K562 treated with DMSO at 1 percent for 4 hours (cell line): ENCODE data around the gene KRTAP6-2. TPM values are rescaled to one million over a fixed set of nuclear protein-coding genes. Genes with fewer than 3 reads are reported as not detected.

Experiments used
- total RNA-seq: library from RNA; unstranded; fragments of 300-600 nt; gene quantifications from 2 replicates; pipeline ENCODE4 v1.2.3, GENCODE V29; 2022; ENCODE audit not compliant: insufficient read depth

The KRTAP6-2 gene
- not detected in 2 replicates for total RNA-seq

GRCh38 chr21:30598802-30599201, at the start of gene KRTAP6-2:
TSS of gene KRTAP6-2 (minus strand) at chr21:30598902. CDS start at chr21:30598874, 28 bp downstream.

GRCh38 chr21:30642564-30642963, 43.9 kb upstream of the KRTAP6-2 start, which contains the start of gene KRTAP20-3:
TSS of gene KRTAP20-3 (plus strand) at chr21:30642864.

GRCh38 chr21:30634906-30635305, 36.2 kb upstream of the KRTAP6-2 start, which contains the start of gene KRTAP20-2:
TSS of gene KRTAP20-2 (plus strand) at chr21:30635206. CDS start at chr21:30635264, 58 bp downstream.

GRCh38 chr21:30620522-30620921, 21.8 kb upstream of the KRTAP6-2 start, which contains the start of gene KRTAP20-4:
TSS of gene KRTAP20-4 (plus strand) at chr21:30620627.

GRCh38 chr21:30616125-30616524, 17.4 kb upstream of the KRTAP6-2 start, which contains the start of gene KRTAP20-1:
TSS of gene KRTAP20-1 (plus strand) at chr21:30616425. CDS start at chr21:30616455, 30 bp downstream.

GRCh38 chr21:30613836-30614235, 15.1 kb upstream of the KRTAP6-2 start, which contains the start of gene KRTAP6-1:
TSS of gene KRTAP6-1 (minus strand) at chr21:30613930. CDS start at chr21:30613904, 26 bp downstream.

GRCh38 chr21:30600787-30601186, 2.1 kb upstream of the KRTAP6-2 start, which contains the start of gene KRTAP22-1:
TSS of gene KRTAP22-1 (plus strand) at chr21:30601087.

GRCh38 chr21:30592140-30592539, 6.6 kb downstream of the KRTAP6-2 start, which contains the start of gene KRTAP6-3:
TSS of gene KRTAP6-3 (plus strand) at chr21:30592440. CDS start at chr21:30592446, 6 bp downstream.

GRCh38 chr21:30590297-30590696, 8.4 kb downstream of the KRTAP6-2 start, which contains the start of gene KRTAP22-2:
TSS of gene KRTAP22-2 (minus strand) at chr21:30590397.

GRCh38 chr21:30561264-30561895, 37.3 kb downstream of the KRTAP6-2 start, which contains the start of gene KRTAP19-7:
TSS of gene KRTAP19-7 (minus strand) at chr21:30561314. CDS start at chr21:30561289, 25 bp downstream.

Other genes starting within 250 kb of the KRTAP6-2 start
- not detected in 2 replicates for gene KRTAP13-2, start 226.6 kb downstream of the KRTAP6-2 start, total RNA-seq
- gene KRTAP13-1, start 202.9 kb downstream of the KRTAP6-2 start, total RNA-seq, result not detected in 2 replicates
- gene KRTAP13-3, start 173.0 kb downstream of the KRTAP6-2 start, total RNA-seq, result not detected in 2 replicates
- gene KRTAP13-4, start 168.7 kb downstream of the KRTAP6-2 start, total RNA-seq, result not detected in 2 replicates
- not detected in 2 replicates for gene KRTAP15-1, start 158.6 kb downstream of the KRTAP6-2 start, total RNA-seq
- gene KRTAP19-1, start 118.5 kb downstream of the KRTAP6-2 start, total RNA-seq, result not detected in 2 replicates
- gene KRTAP19-2, start 111.5 kb downstream of the KRTAP6-2 start, total RNA-seq, result not detected in 2 replicates
- not detected in 2 replicates for gene KRTAP19-3, start 106.9 kb downstream of the KRTAP6-2 start, total RNA-seq
- not detected in 2 replicates for gene KRTAP19-4, start 101.7 kb downstream of the KRTAP6-2 start, total RNA-seq
- not detected in 2 replicates for gene KRTAP19-5, start 96.8 kb downstream of the KRTAP6-2 start, total RNA-seq
- not detected in 2 replicates for gene KRTAP19-6, start 57.0 kb downstream of the KRTAP6-2 start, total RNA-seq
- not detected in 2 replicates for gene KRTAP19-7, start 37.6 kb downstream of the KRTAP6-2 start, total RNA-seq
- not detected in 2 replicates for gene KRTAP22-2, start 8.5 kb downstream of the KRTAP6-2 start, total RNA-seq
- gene KRTAP6-3, start 6.5 kb downstream of the KRTAP6-2 start, total RNA-seq, result not detected in 2 replicates
- gene KRTAP22-1, start 2.2 kb upstream of the KRTAP6-2 start, total RNA-seq, result not detected in 2 replicates
- not detected in 2 replicates for gene KRTAP6-1, start 15.0 kb upstream of the KRTAP6-2 start, total RNA-seq
- not detected in 2 replicates for gene KRTAP20-1, start 17.5 kb upstream of the KRTAP6-2 start, total RNA-seq
- not detected in 2 replicates for gene KRTAP20-4, start 21.7 kb upstream of the KRTAP6-2 start, total RNA-seq
- gene KRTAP20-2, start 36.3 kb upstream of the KRTAP6-2 start, total RNA-seq, result not detected in 2 replicates
- not detected in 2 replicates for gene KRTAP20-3, start 44.0 kb upstream of the KRTAP6-2 start, total RNA-seq
- gene KRTAP21-3, start 119.9 kb upstream of the KRTAP6-2 start, total RNA-seq, result not detected in 2 replicates
- gene KRTAP21-2, start 148.4 kb upstream of the KRTAP6-2 start, total RNA-seq, result not detected in 2 replicates
- not detected in 2 replicates for gene KRTAP21-1, start 156.5 kb upstream of the KRTAP6-2 start, total RNA-seq
- gene KRTAP8-1, start 214.4 kb upstream of the KRTAP6-2 start, total RNA-seq, result not detected in 2 replicates
- not detected in 2 replicates for gene KRTAP7-1, start 230.9 kb upstream of the KRTAP6-2 start, total RNA-seq